ENCODE data around the gene CEACAM5. TPM values are rescaled to one million over a fixed set of nuclear protein-coding genes. Genes with fewer than 3 reads are reported as not detected.

The CEACAM5 gene
- total RNA-seq, 4 donors from 2014 or later: not detected

GRCh38 chr19:41690801-41691065 is 17.7 kb upstream of the CEACAM5 start:
- Histone ChIP-seq H3K4me1 (no peaks in the 10 kb centered on the region), H3K27ac (no peak overlapping the region), H3K9me3 (peaks cover 0 to 34% (median 0%) of the 10 kb centered on the region in 4 donors), H3K36me3 (no peaks in the 10 kb centered on the region), H3K27me3 (no peaks in the 10 kb centered on the region), H3K4me3 (no peak overlapping the region)
- no peak for DNase-seq (ENCODE audit: low spot score in 2 of 2)
- TF ChIP-seq POLR2A (IDR thresholded peaks at IDR 0.05): no peak
- TF ChIP-seq, protein P1, sequence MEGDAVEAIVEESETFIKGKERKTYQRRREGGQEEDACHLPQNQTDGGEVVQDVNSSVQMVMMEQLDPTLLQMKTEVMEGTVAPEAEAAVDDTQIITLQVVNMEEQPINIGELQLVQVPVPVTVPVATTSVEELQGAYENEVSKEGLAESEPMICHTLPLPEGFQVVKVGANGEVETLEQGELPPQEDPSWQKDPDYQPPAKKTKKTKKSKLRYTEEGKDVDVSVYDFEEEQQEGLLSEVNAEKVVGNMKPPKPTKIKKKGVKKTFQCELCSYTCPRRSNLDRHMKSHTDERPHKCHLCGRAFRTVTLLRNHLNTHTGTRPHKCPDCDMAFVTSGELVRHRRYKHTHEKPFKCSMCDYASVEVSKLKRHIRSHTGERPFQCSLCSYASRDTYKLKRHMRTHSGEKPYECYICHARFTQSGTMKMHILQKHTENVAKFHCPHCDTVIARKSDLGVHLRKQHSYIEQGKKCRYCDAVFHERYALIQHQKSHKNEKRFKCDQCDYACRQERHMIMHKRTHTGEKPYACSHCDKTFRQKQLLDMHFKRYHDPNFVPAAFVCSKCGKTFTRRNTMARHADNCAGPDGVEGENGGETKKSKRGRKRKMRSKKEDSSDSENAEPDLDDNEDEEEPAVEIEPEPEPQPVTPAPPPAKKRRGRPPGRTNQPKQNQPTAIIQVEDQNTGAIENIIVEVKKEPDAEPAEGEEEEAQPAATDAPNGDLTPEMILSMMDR (IDR thresholded peaks at IDR 0.05): no peak
- WGBS, 2 donors: 61 to 80% methylated on average over 3 of the region's 3 CpGs

DNA sequence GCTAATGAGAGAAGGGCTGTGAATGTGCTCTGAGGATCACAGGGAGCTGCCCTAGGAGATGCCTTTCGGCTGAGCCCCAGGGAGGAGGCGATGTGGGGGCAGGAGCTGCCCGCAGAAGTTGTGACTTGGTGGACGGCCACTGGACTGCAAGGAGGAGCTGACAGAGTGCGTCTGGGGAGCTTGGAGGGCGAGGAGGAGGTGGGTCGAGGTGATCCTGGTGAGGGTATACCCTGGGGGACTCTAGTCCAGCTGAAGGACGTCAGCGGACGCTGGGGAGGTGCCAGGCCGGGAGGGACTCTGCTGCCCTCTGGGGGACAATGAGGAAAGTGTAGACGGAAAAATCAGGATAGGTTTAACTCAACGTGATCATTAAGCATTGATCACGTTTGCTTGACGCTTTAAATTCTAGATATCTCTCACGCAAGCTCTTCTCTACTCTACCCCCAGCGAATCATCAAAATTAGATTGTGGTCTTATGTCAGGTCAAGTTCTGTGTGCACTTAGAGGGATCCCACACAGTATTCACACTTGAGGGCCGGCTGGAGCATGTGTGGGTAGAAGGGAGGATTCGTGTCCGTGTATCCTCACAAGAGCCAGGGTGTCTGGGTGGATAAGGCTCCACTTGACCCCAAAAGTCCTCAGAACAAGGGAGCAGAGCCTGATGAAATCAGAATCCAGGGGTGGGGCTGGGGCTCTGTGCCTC is 17.0 kb upstream of the CEACAM5 start:
- Histone ChIP-seq H3K4me3 (no peak overlapping the region), H3K4me1 (no peaks in the 10 kb centered on the region), H3K27ac (no peak overlapping the region), H3K27me3 (no peaks in the 10 kb centered on the region), H3K9me3 (peaks cover 0 to 34% (median 0%) of the 10 kb centered on the region in 4 donors), H3K36me3 (no peaks in the 10 kb centered on the region)
- no peak for TF ChIP-seq EP300 (IDR thresholded peaks at IDR 0.05)
- TF ChIP-seq POLR2A (IDR thresholded peaks at IDR 0.05): no peak
- TF ChIP-seq, protein P1 (IDR thresholded peaks at IDR 0.05): peak in 1 of 5 experiments; percentile 26
- DNase-seq (ENCODE audit: low spot score in 2 of 2): no peak
- 31% methylated on average over 20 of the region's 20 CpGs for WGBS, 2 donors

DNA sequence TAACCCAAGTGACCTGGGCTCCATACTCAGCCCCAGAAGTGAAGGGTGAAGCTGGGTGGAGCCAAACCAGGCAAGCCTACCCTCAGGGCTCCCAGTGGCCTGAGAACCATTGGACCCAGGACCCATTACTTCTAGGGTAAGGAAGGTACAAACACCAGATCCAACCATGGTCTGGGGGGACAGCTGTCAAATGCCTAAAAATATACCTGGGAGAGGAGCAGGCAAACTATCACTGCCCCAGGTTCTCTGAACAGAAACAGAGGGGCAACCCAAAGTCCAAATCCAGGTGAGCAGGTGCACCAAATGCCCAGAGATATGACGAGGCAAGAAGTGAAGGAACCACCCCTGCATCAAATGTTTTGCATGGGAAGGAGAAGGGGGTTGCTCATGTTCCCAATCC is 14.2 kb upstream of the CEACAM5 start:
- TF ChIP-seq POLR2A (IDR thresholded peaks at IDR 0.05) (no peak), EP300 (IDR thresholded peaks at IDR 0.05) (no peak)
- TF ChIP-seq, protein P1 (IDR thresholded peaks at IDR 0.05): no peak
- H3K27me3 ChIP-seq: no peaks in the 10 kb centered on the region
- no peaks in the 10 kb centered on the region for H3K4me1 ChIP-seq
- peaks cover 0 to 34% (median 0%) of the 10 kb centered on the region in 4 donors for H3K9me3 ChIP-seq
- H3K36me3 ChIP-seq: no peaks in the 10 kb centered on the region
- no peak overlapping the region for H3K4me3 ChIP-seq
- no peak for DNase-seq (ENCODE audit: low spot score in 2 of 2)
- H3K27ac ChIP-seq: no peak overlapping the region
- WGBS, 2 donors: 36 to 58% methylated on average over 1 of the region's 1 CpG

DNA sequence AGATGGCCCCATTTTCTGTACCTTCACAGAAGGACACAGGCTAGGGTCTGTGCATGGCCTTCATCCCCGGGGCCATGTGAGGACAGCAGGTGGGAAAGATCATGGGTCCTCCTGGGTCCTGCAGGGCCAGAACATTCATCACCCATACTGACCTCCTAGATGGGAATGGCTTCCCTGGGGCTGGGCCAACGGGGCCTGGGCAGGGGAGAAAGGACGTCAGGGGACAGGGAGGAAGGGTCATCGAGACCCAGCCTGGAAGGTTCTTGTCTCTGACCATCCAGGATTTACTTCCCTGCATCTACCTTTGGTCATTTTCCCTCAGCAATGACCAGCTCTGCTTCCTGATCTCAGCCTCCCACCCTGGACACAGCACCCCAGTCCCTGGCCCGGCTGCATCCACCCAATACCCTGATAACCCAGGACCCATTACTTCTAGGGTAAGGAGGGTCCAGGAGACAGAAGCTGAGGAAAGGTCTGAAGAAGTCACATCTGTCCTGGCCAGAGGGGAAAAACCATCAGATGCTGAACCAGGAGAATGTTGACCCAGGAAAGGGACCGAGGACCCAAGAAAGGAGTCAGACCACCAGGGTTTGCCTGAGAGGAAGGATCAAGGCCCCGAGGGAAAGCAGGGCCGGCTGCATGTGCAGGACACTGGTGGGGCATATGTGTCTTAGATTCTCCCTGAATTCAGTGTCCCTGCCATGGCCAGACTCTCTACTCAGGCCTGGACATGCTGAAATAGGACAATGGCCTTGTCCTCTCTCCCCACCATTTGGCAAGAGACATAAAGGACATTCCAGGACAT is 13.4 kb upstream of the CEACAM5 start:
- Histone ChIP-seq H3K27me3 (no peaks in the 10 kb centered on the region), H3K27ac (no peak overlapping the region), H3K4me3 (no peak overlapping the region), H3K9me3 (peaks cover 0 to 34% (median 0%) of the 10 kb centered on the region in 4 donors), H3K36me3 (no peaks in the 10 kb centered on the region), H3K4me1 (no peaks in the 10 kb centered on the region)
- no peak for DNase-seq (ENCODE audit: low spot score in 2 of 2)
- TF ChIP-seq EP300 (IDR thresholded peaks at IDR 0.05) (no peak), POLR2A (IDR thresholded peaks at IDR 0.05) (no peak)
- TF ChIP-seq, protein P1 (IDR thresholded peaks at IDR 0.05): no peak
- 67 to 78% methylated on average over 8 of the region's 8 CpGs for WGBS, 2 donors

- no peak for TF ChIP-seq EP300 (IDR thresholded peaks at IDR 0.05)
- TF ChIP-seq POLR2A (IDR thresholded peaks at IDR 0.05): no peak
- TF ChIP-seq, protein P1 (IDR thresholded peaks at IDR 0.05): no peak
- 67 to 69% methylated on average over 2 of the region's 2 CpGs for WGBS, 2 donors
- Histone ChIP-seq H3K4me1 (no peaks in the 10 kb centered on the region), H3K27me3 (no peaks in the 10 kb centered on the region), H3K27ac (no peak overlapping the region), H3K4me3 (no peak overlapping the region), H3K9me3 (peaks cover 0 to 34% (median 0%) of the 10 kb centered on the region in 4 donors), H3K36me3 (no peaks in the 10 kb centered on the region)
- DNase-seq (ENCODE audit: low spot score in 2 of 2): no peak
Observed at GRCh38 chr19:41695745-41696144, 12.7 kb upstream of the CEACAM5 start.
